PC-9 (cell line): ENCODE results near the gene MASP1.

ENCODE experiments used
- EZH2 ChIP-seq: fragments of 200-600 bp; sonication (generic); IDR thresholded peaks from 2 replicates; pipeline ENCODE4 v1.8.0; 2017; ENCODE audit warnings: antibody characterized with exemption, low read depth
- TF ChIP-seq, protein P1 (sequence below): fragments of 200-600 bp; sonication (generic); conservative IDR thresholded peaks from 2 replicates; pipeline ENCODE4 v1.6.1; 2017; ENCODE audit warnings: mixed run types, antibody characterized with exemption, mild to moderate bottlenecking, moderate library complexity

DNA sequence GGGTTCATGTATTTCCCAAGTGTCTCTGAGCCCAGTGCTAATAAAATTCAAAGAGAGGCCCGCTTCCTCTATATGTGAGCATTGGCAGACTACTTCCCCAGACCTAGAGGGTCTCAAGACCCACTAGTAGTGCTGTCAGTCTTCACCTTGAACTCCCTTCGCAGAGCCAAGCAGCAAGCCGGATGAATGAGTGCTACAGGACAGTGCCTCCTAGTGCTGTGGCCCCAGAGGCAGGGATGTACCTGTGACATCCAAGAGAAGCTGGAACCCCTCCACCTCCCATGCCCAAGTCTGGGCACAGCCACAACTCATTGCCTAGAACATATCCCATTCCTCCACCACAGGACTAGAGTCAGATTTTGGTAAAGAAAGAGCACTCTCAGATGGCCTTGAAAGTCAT is 37.2 kb upstream of the MASP1 start:
- TF ChIP-seq, protein P1, sequence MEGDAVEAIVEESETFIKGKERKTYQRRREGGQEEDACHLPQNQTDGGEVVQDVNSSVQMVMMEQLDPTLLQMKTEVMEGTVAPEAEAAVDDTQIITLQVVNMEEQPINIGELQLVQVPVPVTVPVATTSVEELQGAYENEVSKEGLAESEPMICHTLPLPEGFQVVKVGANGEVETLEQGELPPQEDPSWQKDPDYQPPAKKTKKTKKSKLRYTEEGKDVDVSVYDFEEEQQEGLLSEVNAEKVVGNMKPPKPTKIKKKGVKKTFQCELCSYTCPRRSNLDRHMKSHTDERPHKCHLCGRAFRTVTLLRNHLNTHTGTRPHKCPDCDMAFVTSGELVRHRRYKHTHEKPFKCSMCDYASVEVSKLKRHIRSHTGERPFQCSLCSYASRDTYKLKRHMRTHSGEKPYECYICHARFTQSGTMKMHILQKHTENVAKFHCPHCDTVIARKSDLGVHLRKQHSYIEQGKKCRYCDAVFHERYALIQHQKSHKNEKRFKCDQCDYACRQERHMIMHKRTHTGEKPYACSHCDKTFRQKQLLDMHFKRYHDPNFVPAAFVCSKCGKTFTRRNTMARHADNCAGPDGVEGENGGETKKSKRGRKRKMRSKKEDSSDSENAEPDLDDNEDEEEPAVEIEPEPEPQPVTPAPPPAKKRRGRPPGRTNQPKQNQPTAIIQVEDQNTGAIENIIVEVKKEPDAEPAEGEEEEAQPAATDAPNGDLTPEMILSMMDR, result no peak
- TF ChIP-seq EZH2, result no peak
